DOHH2 (cell line): ENCODE results near the gene PEX26.
"Not testable (repeated sequence)": the region's sequence is repeated elsewhere in the genome, so short reads cannot be mapped to it uniquely, and the experiment has no call there.

Source experiments
- H3F3A ChIP-seq: fragments of 200-600 bp; sonication (generic), shearing (Covaris generic); 2 replicates; pipeline ENCODE4 v1.6.0; 2016; ENCODE audit warnings: antibody characterized with exemption, mild to moderate bottlenecking; ENCODE audit not compliant: control insufficient read depth, insufficient read depth
- H3K27ac ChIP-seq: fragments of 200-600 bp; sonication (generic); 2 replicates; pipeline ENCODE4 v1.5.1; 2014; ENCODE audit warnings: low read depth, mild to moderate bottlenecking, low read length, moderate library complexity
- H3K27me3 ChIP-seq: fragments of 200-600 bp; sonication (generic); 2 replicates; pipeline ENCODE4 v1.6.1; 2014; ENCODE audit warnings: mild to moderate bottlenecking, low read length, mixed read lengths; ENCODE audit not compliant: control insufficient read depth
- H3K36me3 ChIP-seq: fragments of 200-600 bp; sonication (generic); 2 replicates; pipeline ENCODE4 v1.6.1; 2014; ENCODE audit warnings: mild to moderate bottlenecking, low read length, moderate library complexity, mixed read lengths; ENCODE audit not compliant: control insufficient read depth
- H3K4me1 ChIP-seq: fragments of 200-600 bp; sonication (generic); 2 replicates; pipeline ENCODE4 v1.6.1; 2014; ENCODE audit warnings: mild to moderate bottlenecking, low read length, mixed read lengths; ENCODE audit not compliant: control insufficient read depth
- H3K4me2 ChIP-seq: fragments of 200-600 bp; sonication (generic); 2 replicates; pipeline ENCODE4 v1.6.0; 2014; ENCODE audit warnings: mild to moderate bottlenecking, low read length, moderate library complexity
- H3K4me3 ChIP-seq: fragments of 200-600 bp; sonication (generic); 2 replicates; pipeline ENCODE4 v1.5.1; 2014; ENCODE audit warnings: mild to moderate bottlenecking, low read length, mixed read lengths
- H3K79me2 ChIP-seq: fragments of 200-600 bp; sonication (generic); 2 replicates; pipeline ENCODE4 v1.6.1; 2014; ENCODE audit warnings: mild to moderate bottlenecking, low read length, mixed read lengths; ENCODE audit not compliant: control insufficient read depth
- H3K9me2 ChIP-seq: fragments of 200-600 bp; sonication (generic); replicated peaks from 2 replicates; pipeline ENCODE4 v1.6.1; 2014; ENCODE audit warnings: mild to moderate bottlenecking, low read length, mixed read lengths; ENCODE audit not compliant: control insufficient read depth
- H3K9me3 ChIP-seq: fragments of 200-600 bp; sonication (generic); 2 replicates; pipeline ENCODE4 v1.6.1; 2014; ENCODE audit warnings: antibody characterized with exemption, low read length, mixed read lengths; ENCODE audit not compliant: control insufficient read depth, insufficient read depth
- H4K20me1 ChIP-seq: fragments of 200-600 bp; sonication (generic); 2 replicates; pipeline ENCODE4 v1.6.0; 2014; ENCODE audit warnings: low read depth, mild to moderate bottlenecking, antibody characterized with exemption, low read length, moderate library complexity; ENCODE audit not compliant: control insufficient read depth, insufficient read depth
- EZH2phosphoT487 ChIP-seq: fragments of 200-600 bp; sonication (generic); IDR thresholded peaks from 2 replicates; pipeline ENCODE4 v1.6.1; 2017; ENCODE audit warnings: borderline replicate concordance, mild to moderate bottlenecking, antibody characterized with exemption, low read length, moderate library complexity, mixed read lengths
- TF ChIP-seq, protein P1 (sequence below): fragments of 200-600 bp; sonication (generic); IDR thresholded peaks from one replicate; pipeline ENCODE4 v1.5.1; 2014; ENCODE audit warnings: antibody characterized with exemption, mild to moderate bottlenecking, low read depth, low read length; ENCODE audit not compliant: poor library complexity, severe bottlenecking

PEX26 gene

DNA sequence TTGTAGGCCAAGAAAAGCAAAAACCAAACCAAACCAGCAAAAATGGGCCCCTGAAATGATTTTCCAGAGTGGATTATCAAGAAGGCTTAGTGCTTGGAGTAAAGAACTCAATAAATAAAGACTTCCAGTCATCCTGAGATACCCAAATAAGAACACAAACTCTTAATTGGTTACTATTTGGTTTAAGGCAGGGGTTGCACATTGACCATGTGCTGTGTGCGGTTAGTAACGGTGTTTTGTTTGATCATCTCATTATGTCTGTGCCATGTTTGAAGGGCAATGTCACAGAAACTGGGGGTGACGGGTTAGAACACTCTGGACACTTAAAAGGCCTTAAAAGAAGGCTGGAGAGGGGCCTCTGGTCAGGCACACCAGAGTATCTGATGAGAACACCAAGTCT is 43.7 kb upstream of the PEX26 start:
- Histone ChIP-seq H3K27me3 (peaks cover 4% of the 10 kb centered on the region; the same call in 1 of the 2 replicates), H4K20me1 (no peaks in the 10 kb centered on the region), H3K36me3 (no peaks in the 10 kb centered on the region), H3K9me2 (no peaks in the 10 kb centered on the region), H3K9me3 (no peaks in the 10 kb centered on the region), H3F3A (no peaks in the 10 kb centered on the region), H3K4me3 (no peak overlapping the region), H3K79me2 (no peaks in the 10 kb centered on the region), H3K4me1 (no peaks in the 10 kb centered on the region; the same call in 1 of the 2 replicates), H3K27ac (no peak overlapping the region), H3K4me2 (no peak overlapping the region)
- TF ChIP-seq, protein P1, sequence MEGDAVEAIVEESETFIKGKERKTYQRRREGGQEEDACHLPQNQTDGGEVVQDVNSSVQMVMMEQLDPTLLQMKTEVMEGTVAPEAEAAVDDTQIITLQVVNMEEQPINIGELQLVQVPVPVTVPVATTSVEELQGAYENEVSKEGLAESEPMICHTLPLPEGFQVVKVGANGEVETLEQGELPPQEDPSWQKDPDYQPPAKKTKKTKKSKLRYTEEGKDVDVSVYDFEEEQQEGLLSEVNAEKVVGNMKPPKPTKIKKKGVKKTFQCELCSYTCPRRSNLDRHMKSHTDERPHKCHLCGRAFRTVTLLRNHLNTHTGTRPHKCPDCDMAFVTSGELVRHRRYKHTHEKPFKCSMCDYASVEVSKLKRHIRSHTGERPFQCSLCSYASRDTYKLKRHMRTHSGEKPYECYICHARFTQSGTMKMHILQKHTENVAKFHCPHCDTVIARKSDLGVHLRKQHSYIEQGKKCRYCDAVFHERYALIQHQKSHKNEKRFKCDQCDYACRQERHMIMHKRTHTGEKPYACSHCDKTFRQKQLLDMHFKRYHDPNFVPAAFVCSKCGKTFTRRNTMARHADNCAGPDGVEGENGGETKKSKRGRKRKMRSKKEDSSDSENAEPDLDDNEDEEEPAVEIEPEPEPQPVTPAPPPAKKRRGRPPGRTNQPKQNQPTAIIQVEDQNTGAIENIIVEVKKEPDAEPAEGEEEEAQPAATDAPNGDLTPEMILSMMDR = no peak
- no peak for TF ChIP-seq EZH2phosphoT487

- Histone ChIP-seq H3K9me2 (no peaks in the 10 kb centered on the region), H3K9me3 (no peaks in the 10 kb centered on the region), H3F3A (no peaks in the 10 kb centered on the region), H3K27me3 (no peaks in the 10 kb centered on the region), H3K36me3 (no peaks in the 10 kb centered on the region), H4K20me1 (no peaks in the 10 kb centered on the region), H3K27ac (no peak overlapping the region), H3K4me2 (no peak overlapping the region), H3K4me3 (no peak overlapping the region), H3K4me1 (no peaks in the 10 kb centered on the region; the same call in 1 of the 2 replicates), H3K79me2 (no peaks in the 10 kb centered on the region)
- TF ChIP-seq, protein P1 = no peak
- TF ChIP-seq EZH2phosphoT487 = no peak
These were observed 42.0 kb upstream of the PEX26 start for GRCh38 chr22:18035751-18036150.

GRCh38 chr22:18040898-18041297 is 36.9 kb upstream of the PEX26 start:
- not testable (repeated sequence) for H3K9me3 ChIP-seq, H3F3A ChIP-seq, H3K36me3 ChIP-seq, H3K4me1 ChIP-seq, H3K27me3 ChIP-seq, H3K4me2 ChIP-seq, H3K4me3 ChIP-seq, H3K9me2 ChIP-seq, H3K79me2 ChIP-seq, H3K27ac ChIP-seq, H4K20me1 ChIP-seq

DNA sequence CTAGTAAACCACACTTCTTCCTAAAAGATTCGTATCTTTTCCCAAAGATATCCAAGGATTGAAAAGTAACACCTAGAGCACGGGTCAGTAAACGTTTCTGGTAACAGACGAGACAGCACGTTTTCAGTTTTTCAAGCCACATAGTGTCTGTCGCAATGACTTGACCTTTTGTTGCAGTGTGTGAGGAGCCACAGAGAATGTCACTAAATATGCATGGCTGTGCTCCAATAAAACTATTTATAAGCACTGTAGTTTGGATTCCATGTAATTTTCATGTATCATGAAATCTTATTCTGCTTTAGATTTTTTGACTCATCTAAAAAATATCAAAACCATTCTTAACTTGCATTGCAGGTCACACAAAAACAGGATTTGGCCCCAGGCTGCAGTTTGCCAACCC is 35.1 kb upstream of the PEX26 start:
- H4K20me1 ChIP-seq = no peaks in the 10 kb centered on the region
- no peaks in the 10 kb centered on the region for H3K36me3 ChIP-seq
- H3F3A ChIP-seq = no peaks in the 10 kb centered on the region
- no peak for TF ChIP-seq EZH2phosphoT487
- TF ChIP-seq, protein P1 = no peak
- H3K9me2 ChIP-seq = no peaks in the 10 kb centered on the region
- no peak overlapping the region for H3K4me2 ChIP-seq
- no peaks in the 10 kb centered on the region for H3K4me1 ChIP-seq
- H3K27ac ChIP-seq = no peak overlapping the region
- H3K4me3 ChIP-seq = no peak overlapping the region
- H3K9me3 ChIP-seq = no peaks in the 10 kb centered on the region
- no peaks in the 10 kb centered on the region for H3K27me3 ChIP-seq
- H3K79me2 ChIP-seq = no peaks in the 10 kb centered on the region
